Neural progenitor cell (in vitro differentiated cells): ENCODE data around the gene LHX2. TPM values are rescaled to one million over a fixed set of nuclear protein-coding genes. Genes with fewer than 3 reads are reported as not detected.

Experiments used
- DNase-seq: peaks from one replicate; pipeline ENCODE4 v3.0.0-alpha.2; 2016; ENCODE audit warnings: low spot score
- H2AFZ ChIP-seq: fragments of 200-600 bp; sonication (generic); replicated peaks from 2 replicates; pipeline ENCODE4 v1.6.1; 2016; ENCODE audit warnings: antibody characterized with exemption
- H3F3A ChIP-seq: fragments of 200-600 bp; sonication (generic); 2 replicates; pipeline ENCODE4 v1.6.1; 2016; ENCODE audit warnings: antibody characterized with exemption, low read depth
- H3K27ac ChIP-seq: fragments of 200-600 bp; sonication (generic); 2 replicates; pipeline ENCODE4 v1.5.1; 2016; ENCODE audit warnings: mild to moderate bottlenecking
- H3K27me3 ChIP-seq: fragments of 200-600 bp; sonication (generic); 2 replicates; pipeline ENCODE4 v1.6.1; 2016; ENCODE audit warnings: mild to moderate bottlenecking, moderate library complexity
- H3K36me3 ChIP-seq: fragments of 200-600 bp; sonication (generic); 2 replicates; pipeline ENCODE4 v1.5.1; 2016
- H3K4me1 ChIP-seq: fragments of 200-600 bp; sonication (generic); 2 replicates; pipeline ENCODE4 v1.6.1; 2016; ENCODE audit warnings: mixed run types
- H3K4me2 ChIP-seq: fragments of 200-600 bp; sonication (generic); 2 replicates; pipeline ENCODE4 v1.6.1; 2016
- H3K4me3 ChIP-seq: fragments of 200-600 bp; sonication (generic); 2 replicates; pipeline ENCODE4 v1.5.1; 2016
- H3K79me2 ChIP-seq: fragments of 200-600 bp; sonication (generic); 2 replicates; pipeline ENCODE4 v1.6.1; 2016; ENCODE audit warnings: low read depth
- H3K9ac ChIP-seq: fragments of 200-600 bp; sonication (generic); 2 replicates; pipeline ENCODE4 v1.6.1; 2016
- H3K9me3 ChIP-seq: fragments of 200-600 bp; sonication (generic); 2 replicates; pipeline ENCODE4 v1.5.1; 2016; ENCODE audit warnings: low read depth
- H4K20me1 ChIP-seq: fragments of 200-600 bp; sonication (generic); 2 replicates; pipeline ENCODE4 v1.6.1; 2016; ENCODE audit warnings: low read depth
- H3K27ac Mint-ChIP-seq: 3 replicates; pipeline ENCODE4 v1.8.0; 2021; ENCODE audit warnings: mixed read lengths
- H3K27me3 Mint-ChIP-seq: 2 replicates; pipeline ENCODE4 v1.8.0; 2022; ENCODE audit warnings: low read depth, mild to moderate bottlenecking, inconsistent platforms, moderate library complexity, mixed read lengths; ENCODE audit not compliant: insufficient read depth
- H3K36me3 Mint-ChIP-seq: 3 replicates; pipeline ENCODE4 v1.8.0; 2021; ENCODE audit warnings: mixed read lengths
- H3K4me1 Mint-ChIP-seq: 3 replicates; pipeline ENCODE4 v1.8.0; 2021; ENCODE audit warnings: mixed read lengths
- H3K4me3 Mint-ChIP-seq: 3 replicates; pipeline ENCODE4 v1.8.0; 2021; ENCODE audit warnings: mild to moderate bottlenecking, moderate library complexity, mixed read lengths
- H3K9me3 Mint-ChIP-seq: 3 replicates; pipeline ENCODE4 v1.8.0; 2020; ENCODE audit warnings: mixed read lengths
- CTCF ChIP-seq: fragments of 200-600 bp; sonication (generic); IDR thresholded peaks from 2 replicates; pipeline ENCODE4 v1.5.1; 2017; ENCODE audit warnings: antibody characterized with exemption, mild to moderate bottlenecking
- EZH2 ChIP-seq: fragments of 200-600 bp; sonication (generic); IDR thresholded peaks from 2 replicates; pipeline ENCODE4 v1.6.1; 2017; ENCODE audit warnings: antibody characterized with exemption, mild to moderate bottlenecking, moderate library complexity
- EZH2phosphoT487 ChIP-seq: fragments of 200-600 bp; sonication (generic); IDR thresholded peaks from 2 replicates; pipeline ENCODE4 v1.6.1; 2017; ENCODE audit warnings: antibody characterized with exemption
- total RNA-seq: library from RNA; depleted of rRNA; stranded (reverse); fragments of >200 nt; gene quantifications from 2 replicates; pipeline ENCODE4 v1.2.3, GENCODE V29; 2015; ENCODE audit warnings: low replicate concordance

Gene LHX2
- total RNA-seq, 1 donor from 2014 or later, result 36.3 TPM

GRCh38 chr9:124075761-124076160 is 64.2 kb downstream of the LHX2 start:
- Histone ChIP-seq H3K4me2 (no peak overlapping the region), H3K4me1 (no peaks in the 10 kb centered on the region), H2AFZ (no peak overlapping the region), H3K36me3 (no peaks in the 10 kb centered on the region), H3K9me3 (no peaks in the 10 kb centered on the region), H3K9ac (no peak overlapping the region), H4K20me1 (no peaks in the 10 kb centered on the region), H3K79me2 (no peaks in the 10 kb centered on the region), H3F3A (no peaks in the 10 kb centered on the region), H3K27ac (no peak overlapping the region), H3K4me3 (no peak overlapping the region), H3K27me3 (no peaks in the 10 kb centered on the region)
- no peak for TF ChIP-seq CTCF
- no peak for TF ChIP-seq EZH2phosphoT487
- no peak for TF ChIP-seq EZH2
- Mint-ChIP-seq H3K4me1 (no peaks in the 10 kb centered on the region), H3K36me3 (no peaks in the 10 kb centered on the region), H3K27me3 (peaks cover 2% of the 10 kb centered on the region), H3K4me3 (no peak overlapping the region), H3K27ac (no peak overlapping the region), H3K9me3 (no peaks in the 10 kb centered on the region)
- no peak for DNase-seq

GRCh38 chr9:124077915-124078572 is 66.5 kb downstream of the LHX2 start:
- Histone ChIP-seq H4K20me1 (no peaks in the 10 kb centered on the region), H3K9ac (no peak overlapping the region), H3F3A (no peaks in the 10 kb centered on the region), H3K79me2 (no peaks in the 10 kb centered on the region), H3K9me3 (no peaks in the 10 kb centered on the region), H3K36me3 (no peaks in the 10 kb centered on the region), H3K27me3 (no peaks in the 10 kb centered on the region), H3K4me2 (no peak overlapping the region), H3K27ac (no peak overlapping the region), H3K4me3 (no peak overlapping the region), H3K4me1 (no peaks in the 10 kb centered on the region), H2AFZ (no peak overlapping the region)
- no peak for TF ChIP-seq EZH2phosphoT487
- TF ChIP-seq CTCF, result no peak
- no peak for TF ChIP-seq EZH2
- Mint-ChIP-seq H3K4me1 (no peaks in the 10 kb centered on the region), H3K4me3 (no peak overlapping the region), H3K9me3 (no peaks in the 10 kb centered on the region), H3K27ac (no peak overlapping the region), H3K36me3 (no peaks in the 10 kb centered on the region), H3K27me3 (no peaks in the 10 kb centered on the region)
- no peak for DNase-seq

GRCh38 chr9:124078641-124079040 is 67.1 kb downstream of the LHX2 start:
- Histone ChIP-seq H3K4me1 (no peaks in the 10 kb centered on the region), H4K20me1 (no peaks in the 10 kb centered on the region), H3K4me2 (no peak overlapping the region), H3K9me3 (no peaks in the 10 kb centered on the region), H3K27ac (no peak overlapping the region), H3K36me3 (no peaks in the 10 kb centered on the region), H2AFZ (no peak overlapping the region), H3K27me3 (no peaks in the 10 kb centered on the region), H3F3A (no peaks in the 10 kb centered on the region), H3K9ac (no peak overlapping the region), H3K79me2 (no peaks in the 10 kb centered on the region), H3K4me3 (no peak overlapping the region)
- Mint-ChIP-seq H3K36me3 (no peaks in the 10 kb centered on the region), H3K4me1 (no peaks in the 10 kb centered on the region), H3K27me3 (no peaks in the 10 kb centered on the region), H3K4me3 (no peak overlapping the region), H3K9me3 (no peaks in the 10 kb centered on the region), H3K27ac (no peak overlapping the region)
- DNase-seq, result no peak
- TF ChIP-seq CTCF, result no peak
- TF ChIP-seq EZH2phosphoT487, result no peak
- no peak for TF ChIP-seq EZH2
